GM23338 (cell line): ENCODE results near the gene ZNF184.

ENCODE experiments used
- CTCF ChIP-seq, 2 experiments: fragments of 200-600 bp in 1 of 2; sonication (generic) in 1 of 2; conservative IDR thresholded peaks; 2 replicates each; pipeline versions ENCODE4 v1.5.1 to v1.6.1; 2016 to 2017; ENCODE audit warnings: antibody characterized with exemption in 2 of 2, low read depth in 2 of 2, mild to moderate bottlenecking in 2 of 2, moderate library complexity in 1 of 2
- EZH2 ChIP-seq: fragments of 200-600 bp; sonication (generic); IDR thresholded peaks from one replicate; pipeline ENCODE4 v1.8.0; 2017; ENCODE audit warnings: antibody characterized with exemption, mild to moderate bottlenecking, low read depth; ENCODE audit not compliant: unreplicated experiment
- NANOG ChIP-seq: IDR thresholded peaks from 2 replicates; pipeline ENCODE4 v1.6.1; 2016; ENCODE audit warnings: antibody characterized with exemption, borderline replicate concordance
- POLR2AphosphoS5 ChIP-seq: IDR thresholded peaks from 2 replicates; pipeline ENCODE4 v1.6.1; 2016; ENCODE audit warnings: antibody characterized with exemption, low read depth
- STAT1 ChIP-seq: IDR thresholded peaks from one replicate; pipeline ENCODE4 v1.6.1; 2016; ENCODE audit warnings: antibody characterized with exemption; ENCODE audit not compliant: unreplicated experiment

- TF ChIP-seq CTCF (conservative IDR thresholded peaks at IDR 0.05; ENCODE audit: low read depth in 2 of 2) (peak; percentile 31 to 40), NANOG (peak; percentile 27; the same call in 1 of the 2 replicates), EZH2 (no peak), POLR2AphosphoS5 (no peak), STAT1 (no peak)
Observed at GRCh38 chr6:27495386-27496135, 22.7 kb upstream of the ZNF184 start.
